ENCODE results near the gene PPIH. TPM values are rescaled to one million over a fixed set of nuclear protein-coding genes. Genes with fewer than 3 reads are reported as not detected.

The PPIH gene
- total RNA-seq, 1 experiment from 2014 or later: 79.0 TPM

DNA sequence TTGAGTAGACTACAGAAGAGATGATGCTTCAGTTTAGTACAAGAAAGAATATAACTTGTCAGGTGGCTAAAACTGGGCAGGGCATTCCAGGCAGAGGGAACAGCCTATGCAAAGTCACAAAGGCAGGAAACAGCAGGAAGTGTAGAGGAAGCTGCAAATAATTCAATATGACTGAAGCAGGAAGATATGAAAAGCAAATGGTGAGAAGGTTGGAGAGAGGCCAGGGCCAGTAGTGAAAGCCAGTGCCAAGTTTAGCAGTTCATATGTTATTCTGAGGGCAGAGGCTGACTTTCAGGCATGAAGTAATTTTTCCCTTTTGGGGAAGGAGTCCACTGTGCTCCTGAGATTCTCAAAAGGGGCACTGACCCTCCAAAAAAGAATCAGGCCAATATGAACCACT is 16.0 kb downstream of the PPIH start:
- POLR2A ChIA-PET (ENCODE audit: low non-redundant PET): no interaction called here
- intact Hi-C loops (cut with micrococcal nuclease; ENCODE audit: unreplicated experiment): no loop called here
- H3K4me1 ChIP-seq (ENCODE audit: insufficient read depth, low read length, poor library complexity, severe bottlenecking): no peaks in the 10 kb centered on the region
- no peak overlapping the region for H3K4me3 ChIP-seq (ENCODE audit: low read depth, low read length, poor library complexity, severe bottlenecking)
- no peak for DNase-seq (ENCODE audit: low spot score)
- H3K27me3 ChIP-seq (replicated peaks; ENCODE audit: insufficient read depth, low read depth, low read length, poor library complexity): no peaks in the 10 kb centered on the region
- no peaks in the 10 kb centered on the region for H3K9me3 ChIP-seq (ENCODE audit: low read depth, low read length, poor library complexity, severe bottlenecking)
- CTCF ChIA-PET: interaction anchor here (1.1 kb wide), 1 partner anchor 1100 kb away, joined by 3 read pairs; no protein-coding TSS in a partner anchor
- H3K36me3 ChIP-seq (ENCODE audit: insufficient read depth, low read length, poor library complexity, severe bottlenecking): peaks cover 36% of the 10 kb centered on the region
- no TSS peak for BruUV-seq (replicated peaks)
- TF ChIP-seq, protein P1, sequence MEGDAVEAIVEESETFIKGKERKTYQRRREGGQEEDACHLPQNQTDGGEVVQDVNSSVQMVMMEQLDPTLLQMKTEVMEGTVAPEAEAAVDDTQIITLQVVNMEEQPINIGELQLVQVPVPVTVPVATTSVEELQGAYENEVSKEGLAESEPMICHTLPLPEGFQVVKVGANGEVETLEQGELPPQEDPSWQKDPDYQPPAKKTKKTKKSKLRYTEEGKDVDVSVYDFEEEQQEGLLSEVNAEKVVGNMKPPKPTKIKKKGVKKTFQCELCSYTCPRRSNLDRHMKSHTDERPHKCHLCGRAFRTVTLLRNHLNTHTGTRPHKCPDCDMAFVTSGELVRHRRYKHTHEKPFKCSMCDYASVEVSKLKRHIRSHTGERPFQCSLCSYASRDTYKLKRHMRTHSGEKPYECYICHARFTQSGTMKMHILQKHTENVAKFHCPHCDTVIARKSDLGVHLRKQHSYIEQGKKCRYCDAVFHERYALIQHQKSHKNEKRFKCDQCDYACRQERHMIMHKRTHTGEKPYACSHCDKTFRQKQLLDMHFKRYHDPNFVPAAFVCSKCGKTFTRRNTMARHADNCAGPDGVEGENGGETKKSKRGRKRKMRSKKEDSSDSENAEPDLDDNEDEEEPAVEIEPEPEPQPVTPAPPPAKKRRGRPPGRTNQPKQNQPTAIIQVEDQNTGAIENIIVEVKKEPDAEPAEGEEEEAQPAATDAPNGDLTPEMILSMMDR (conservative IDR thresholded peaks at IDR 0.05; ENCODE audit: low read depth, low read length): no peak
- no peak for TF ChIP-seq EZH2 (IDR thresholded peaks at IDR 0.05; ENCODE audit: borderline replicate concordance, low read depth, low read length, poor library complexity, severe bottlenecking)
- H3K27ac ChIP-seq (ENCODE audit: low read depth, low read length, poor library complexity, severe bottlenecking): no peak overlapping the region

DNA sequence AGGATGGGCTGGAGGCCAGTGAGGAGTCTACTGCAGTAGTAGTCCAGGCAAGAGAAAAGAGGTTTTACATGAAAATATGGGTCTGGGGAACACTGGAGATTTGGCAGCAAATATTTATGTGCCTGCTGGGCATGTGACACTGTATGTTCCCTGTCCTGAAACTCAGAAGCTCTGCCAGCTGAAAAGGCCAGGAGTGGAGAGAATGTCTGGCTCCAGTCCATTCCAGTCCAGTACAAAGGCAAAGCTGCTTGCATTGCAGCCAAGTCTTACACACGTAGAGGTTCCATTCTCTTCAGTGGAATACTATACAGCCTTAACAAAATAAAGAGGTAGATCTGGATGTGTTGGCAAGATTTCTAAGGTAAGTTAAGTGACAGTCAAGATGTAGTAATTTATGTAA is 16.5 kb downstream of the PPIH start:
- ChIA-PET POLR2A (ENCODE audit: low non-redundant PET) (no interaction called here), CTCF (interaction anchor here (1.1 kb wide), 1 partner anchor 1100 kb away, joined by 3 read pairs; no protein-coding TSS in a partner anchor)
- Histone ChIP-seq H3K4me1 (ENCODE audit: insufficient read depth, low read length, poor library complexity, severe bottlenecking) (no peaks in the 10 kb centered on the region), H3K36me3 (ENCODE audit: insufficient read depth, low read length, poor library complexity, severe bottlenecking) (peaks cover 31% of the 10 kb centered on the region), H3K27ac (ENCODE audit: low read depth, low read length, poor library complexity, severe bottlenecking) (no peak overlapping the region), H3K4me3 (ENCODE audit: low read depth, low read length, poor library complexity, severe bottlenecking) (no peak overlapping the region), H3K27me3 (replicated peaks; ENCODE audit: insufficient read depth, low read depth, low read length, poor library complexity) (no peaks in the 10 kb centered on the region), H3K9me3 (ENCODE audit: low read depth, low read length, poor library complexity, severe bottlenecking) (no peaks in the 10 kb centered on the region)
- intact Hi-C loops (cut with micrococcal nuclease; ENCODE audit: unreplicated experiment): no loop called here
- no peak for TF ChIP-seq EZH2 (IDR thresholded peaks at IDR 0.05; ENCODE audit: borderline replicate concordance, low read depth, low read length, poor library complexity, severe bottlenecking)
- TF ChIP-seq, protein P1 (conservative IDR thresholded peaks at IDR 0.05; ENCODE audit: low read depth, low read length): no peak
- no TSS peak for BruUV-seq (replicated peaks)
- DNase-seq (ENCODE audit: low spot score): no peak

DNA sequence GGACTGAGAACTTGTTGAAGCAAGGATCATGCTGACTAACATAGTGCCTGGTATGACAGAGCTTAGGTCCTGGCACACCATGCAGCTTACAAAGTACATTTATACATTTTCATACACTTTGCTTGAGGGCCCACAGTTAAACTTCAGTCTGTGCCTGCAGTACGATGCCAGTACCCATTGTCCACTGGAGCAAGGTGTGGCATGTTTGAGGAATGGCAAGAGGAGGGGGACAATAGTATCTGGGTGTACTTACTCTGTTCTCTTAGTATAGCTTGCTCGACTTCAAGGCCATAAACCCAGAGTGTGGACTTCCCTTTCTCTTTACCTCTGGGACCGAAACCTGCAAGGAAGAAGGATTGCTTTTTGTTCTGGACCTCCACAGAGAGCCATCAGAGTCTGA is 17.2 kb downstream of the PPIH start:
- CTCF ChIA-PET: no interaction called here
- intact Hi-C loops (cut with micrococcal nuclease; ENCODE audit: unreplicated experiment): no loop called here
- H3K27me3 ChIP-seq (replicated peaks; ENCODE audit: insufficient read depth, low read depth, low read length, poor library complexity): no peaks in the 10 kb centered on the region
- peaks cover 23% of the 10 kb centered on the region for H3K36me3 ChIP-seq (ENCODE audit: insufficient read depth, low read length, poor library complexity, severe bottlenecking)
- POLR2A ChIA-PET (ENCODE audit: low non-redundant PET): no interaction called here
- BruUV-seq (replicated peaks): no TSS peak
- no peak for TF ChIP-seq EZH2 (IDR thresholded peaks at IDR 0.05; ENCODE audit: borderline replicate concordance, low read depth, low read length, poor library complexity, severe bottlenecking)
- TF ChIP-seq, protein P1 (conservative IDR thresholded peaks at IDR 0.05; ENCODE audit: low read depth, low read length): no peak
- H3K4me1 ChIP-seq (ENCODE audit: insufficient read depth, low read length, poor library complexity, severe bottlenecking): peaks cover 2% of the 10 kb centered on the region
- no peak overlapping the region for H3K4me3 ChIP-seq (ENCODE audit: low read depth, low read length, poor library complexity, severe bottlenecking)
- H3K27ac ChIP-seq (ENCODE audit: low read depth, low read length, poor library complexity, severe bottlenecking): no peak overlapping the region
- no peak for DNase-seq (ENCODE audit: low spot score)
- H3K9me3 ChIP-seq (ENCODE audit: low read depth, low read length, poor library complexity, severe bottlenecking): no peaks in the 10 kb centered on the region
